Measurements from ENCODE around the gene HCLS1.
"Not testable (repeated sequence)": the region's sequence is repeated elsewhere in the genome, so short reads cannot be mapped to it uniquely, and the experiment has no call there.

Gene HCLS1, protein sequence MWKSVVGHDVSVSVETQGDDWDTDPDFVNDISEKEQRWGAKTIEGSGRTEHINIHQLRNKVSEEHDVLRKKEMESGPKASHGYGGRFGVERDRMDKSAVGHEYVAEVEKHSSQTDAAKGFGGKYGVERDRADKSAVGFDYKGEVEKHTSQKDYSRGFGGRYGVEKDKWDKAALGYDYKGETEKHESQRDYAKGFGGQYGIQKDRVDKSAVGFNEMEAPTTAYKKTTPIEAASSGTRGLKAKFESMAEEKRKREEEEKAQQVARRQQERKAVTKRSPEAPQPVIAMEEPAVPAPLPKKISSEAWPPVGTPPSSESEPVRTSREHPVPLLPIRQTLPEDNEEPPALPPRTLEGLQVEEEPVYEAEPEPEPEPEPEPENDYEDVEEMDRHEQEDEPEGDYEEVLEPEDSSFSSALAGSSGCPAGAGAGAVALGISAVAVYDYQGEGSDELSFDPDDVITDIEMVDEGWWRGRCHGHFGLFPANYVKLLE

DNA sequence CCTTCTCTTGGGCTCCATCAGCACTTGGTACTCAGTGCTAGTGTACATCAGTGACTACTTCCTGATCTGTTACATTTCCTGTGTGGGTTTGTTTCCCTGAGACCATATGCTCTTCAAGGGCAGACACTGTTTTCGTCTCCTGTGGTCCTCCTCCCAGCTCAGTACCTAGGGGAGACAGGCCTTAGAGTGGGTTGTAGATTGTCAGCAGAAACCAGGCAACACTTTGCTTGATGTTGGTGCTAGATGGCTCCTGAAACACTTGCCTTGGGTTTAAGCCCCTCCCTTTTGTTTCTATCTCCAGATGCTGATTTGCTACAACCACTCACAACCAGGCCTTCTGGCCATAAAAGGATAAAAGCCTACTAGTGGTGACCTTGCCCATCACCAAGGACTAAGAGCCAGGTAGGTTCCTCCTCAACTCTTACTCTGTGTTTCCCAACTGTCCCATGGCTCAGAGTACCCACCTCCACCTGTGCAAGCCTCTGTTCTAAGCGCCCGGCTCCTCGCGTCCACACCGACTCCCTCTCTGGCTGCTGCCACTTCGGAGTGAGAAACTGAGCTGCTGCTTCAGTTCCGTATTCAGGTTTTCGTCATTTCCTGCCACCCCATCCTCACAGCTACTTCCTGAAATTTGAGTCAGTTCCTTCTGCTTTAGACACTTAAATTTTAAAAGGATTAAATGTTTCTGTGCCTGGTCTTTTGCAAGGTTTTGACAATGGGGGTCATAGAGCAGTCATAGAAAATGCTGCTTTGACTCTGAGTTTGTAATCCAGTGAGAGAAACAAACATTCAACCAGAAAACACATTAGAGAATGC lies at the start of gene HCLS1:
TSS of gene HCLS1 (minus strand) at position 548 of the 816 bp plus-strand sequence. CDS start 2,556 bp downstream, outside the sequence.
- DNase-seq (ENCODE audit: low read depth, low spot score), result no peak
- H3K27ac ChIP-seq, result peak within 1 kb of the TSS; percentile 71

DNA sequence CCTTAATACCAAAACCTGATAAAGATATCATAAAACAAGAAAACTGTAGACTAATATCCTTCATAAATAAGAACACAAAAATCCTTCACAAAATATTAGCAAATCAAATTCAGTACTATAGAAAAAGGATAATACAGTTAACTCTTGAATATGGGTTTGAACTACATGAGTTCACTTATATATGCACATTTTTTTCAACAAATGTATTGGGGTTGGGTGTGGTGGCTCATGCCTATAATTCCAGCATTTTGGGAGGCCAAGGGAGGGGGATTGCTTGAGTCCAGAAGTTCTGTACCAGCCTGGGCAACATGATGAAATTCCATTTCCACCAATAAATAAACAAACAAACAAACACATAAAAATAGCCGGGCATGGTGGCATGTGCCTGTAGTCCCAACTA lies 49.6 kb upstream of the HCLS1 start:
- no peak overlapping the region for H3K27ac ChIP-seq
- DNase-seq (ENCODE audit: low read depth, low spot score), result no peak

GRCh38 chr3:121707531-121708273 lies 47.0 kb upstream of the HCLS1 start:
- no peak overlapping the region for H3K27ac ChIP-seq
- DNase-seq (ENCODE audit: low read depth, low spot score), result peak; percentile 8

GRCh38 chr3:121705541-121705940 lies 44.8 kb upstream of the HCLS1 start:
- no peak overlapping the region for H3K27ac ChIP-seq
- no peak for DNase-seq (ENCODE audit: low read depth, low spot score)

GRCh38 chr3:121703973-121704372 lies 43.3 kb upstream of the HCLS1 start:
- no peak overlapping the region for H3K27ac ChIP-seq
- DNase-seq (ENCODE audit: low read depth, low spot score), result no peak

- no peak overlapping the region for H3K27ac ChIP-seq
- no peak for DNase-seq (ENCODE audit: low read depth, low spot score)
Measured at GRCh38 chr3:121698901-121699300, 38.2 kb upstream of the HCLS1 start.

DNA sequence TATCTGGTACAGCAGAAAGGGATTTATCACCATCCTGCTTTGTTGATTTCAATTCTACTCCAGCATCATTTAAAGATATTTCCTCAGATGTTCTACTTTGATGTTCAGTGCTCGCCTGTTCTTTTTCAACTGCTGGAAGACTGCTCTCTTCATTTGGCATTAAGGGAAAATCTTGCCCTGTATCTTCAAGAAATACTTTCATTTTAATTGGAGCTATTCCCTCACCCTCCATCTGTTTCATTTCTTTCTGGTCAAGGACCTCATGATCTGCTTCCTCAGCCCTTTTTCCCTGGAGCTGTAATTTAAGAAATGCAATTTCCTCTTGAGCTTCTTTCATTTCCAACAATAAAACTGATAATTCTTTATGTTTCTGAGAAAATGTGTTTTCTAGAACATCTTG lies 37.8 kb upstream of the HCLS1 start:
- H3K27ac ChIP-seq, result no peak overlapping the region
- DNase-seq (ENCODE audit: low read depth, low spot score), result no peak

DNA sequence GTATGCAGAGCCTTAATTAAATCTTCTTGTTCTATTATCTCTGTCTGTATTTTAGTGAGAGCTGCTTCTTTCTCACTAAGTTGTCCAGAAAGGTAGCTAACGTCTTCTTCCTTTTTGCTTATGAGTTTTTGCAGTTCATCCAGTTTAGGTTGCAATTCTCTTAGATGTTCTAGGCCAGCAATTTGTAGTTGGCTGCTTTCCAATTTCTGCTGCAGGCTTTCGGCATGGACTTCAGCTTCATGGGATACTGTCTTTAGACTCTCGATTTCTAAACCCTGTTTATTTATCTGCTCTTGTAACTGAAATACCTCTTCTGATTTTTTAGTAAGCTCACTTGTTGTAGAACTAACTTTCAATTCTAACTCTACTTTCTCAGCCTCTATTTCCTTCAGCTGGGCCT lies 35.5 kb upstream of the HCLS1 start:
- no peak overlapping the region for H3K27ac ChIP-seq

DNA sequence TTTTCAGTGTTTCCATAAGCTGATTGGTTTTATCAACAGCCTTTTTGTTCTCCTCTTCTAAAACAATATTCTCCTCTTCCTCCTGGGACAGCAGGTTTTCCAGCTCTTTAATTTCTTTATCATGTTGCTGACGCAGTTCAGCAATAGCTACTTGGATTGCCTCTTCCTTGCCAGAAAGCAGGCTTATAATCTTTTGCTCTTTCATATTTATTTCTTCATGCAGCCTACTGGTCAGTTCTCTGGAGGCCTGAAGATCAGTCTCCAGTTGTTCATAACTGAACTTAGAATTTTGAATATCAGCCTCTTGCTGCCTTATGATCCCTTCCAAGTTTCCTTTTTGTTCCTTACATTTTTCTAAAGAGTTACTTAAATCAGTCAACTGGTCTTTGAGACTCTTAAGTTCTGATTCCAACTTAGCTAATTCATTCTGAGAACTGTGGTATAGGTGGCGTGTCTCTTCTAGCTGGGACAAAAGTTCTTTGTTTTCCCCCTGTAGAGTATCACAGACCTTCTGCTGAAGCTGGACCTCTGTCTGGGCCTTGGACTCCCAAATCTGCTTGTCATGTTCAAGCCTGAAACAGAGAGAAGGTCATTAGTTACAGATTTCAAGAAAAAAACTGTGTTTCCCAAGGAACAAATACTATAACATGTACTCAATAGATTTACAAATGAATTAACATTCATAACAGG lies 31.5 kb upstream of the HCLS1 start:
- H3K27ac ChIP-seq, result no peak overlapping the region

More for the DNA sequence above, 35.5 kb upstream of the HCLS1 start:
- DNase-seq (ENCODE audit: low read depth, low spot score), result no peak

GRCh38 chr3:121690777-121691405 lies 30.2 kb upstream of the HCLS1 start:
- no peak overlapping the region for H3K27ac ChIP-seq
- DNase-seq (ENCODE audit: low read depth, low spot score), result no peak

More for the DNA sequence above, 31.5 kb upstream of the HCLS1 start:
- no peak for DNase-seq (ENCODE audit: low read depth, low spot score)

- H3K27ac ChIP-seq; DNase-seq (ENCODE audit: low read depth, low spot score): not testable (repeated sequence)
Measured at GRCh38 chr3:121688747-121689146, 28.0 kb upstream of the HCLS1 start.

DNA sequence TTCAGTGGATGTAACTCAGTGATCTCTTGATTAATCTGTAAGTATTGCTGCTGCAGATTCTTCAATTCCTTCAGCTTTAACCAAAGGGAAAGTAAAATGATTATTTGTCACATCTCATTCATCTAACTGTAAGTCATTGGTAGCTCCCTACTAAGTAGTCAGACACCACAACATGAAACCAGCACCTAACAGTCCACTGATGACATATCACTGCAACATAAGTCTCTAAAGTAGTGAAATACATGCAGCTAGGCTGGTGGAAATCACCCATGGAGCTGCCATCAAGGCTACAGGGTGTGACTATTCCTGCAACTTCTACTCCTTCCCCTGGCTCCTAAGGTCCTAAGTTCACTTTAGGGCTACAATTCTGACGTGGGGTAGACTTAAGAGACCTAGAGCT lies 21.1 kb upstream of the HCLS1 start:
- no peak for DNase-seq (ENCODE audit: low read depth, low spot score)
- no peak overlapping the region for H3K27ac ChIP-seq

- no peak overlapping the region for H3K27ac ChIP-seq
- no peak for DNase-seq (ENCODE audit: low read depth, low spot score)
Measured at GRCh38 chr3:121677141-121677540, 16.4 kb upstream of the HCLS1 start.

DNA sequence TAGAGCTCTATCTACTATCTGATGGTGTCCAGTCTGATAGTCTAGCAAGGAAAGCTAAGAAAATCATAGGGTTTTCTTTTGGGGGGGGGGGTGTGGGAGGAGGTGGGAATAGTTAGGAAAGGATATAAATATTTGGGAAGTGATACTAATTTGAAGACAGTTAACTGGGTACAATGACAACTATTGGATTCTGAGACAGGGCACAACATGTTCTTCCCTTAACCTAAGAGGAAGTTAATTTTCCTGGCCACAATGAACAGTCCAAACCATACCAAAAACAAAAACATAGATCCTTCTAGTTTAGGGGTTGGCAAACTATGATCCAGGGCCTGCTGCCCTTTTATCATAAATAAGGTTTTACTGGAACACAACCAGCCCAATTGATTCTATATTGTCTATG lies 10.0 kb upstream of the HCLS1 start:
- H3K27ac ChIP-seq, result no peak overlapping the region
- no peak for DNase-seq (ENCODE audit: low read depth, low spot score)

- DNase-seq (ENCODE audit: low read depth, low spot score), result no peak
- H3K27ac ChIP-seq, result no peak overlapping the region
Measured at GRCh38 chr3:121667333-121667732, 6.6 kb upstream of the HCLS1 start.

DNA sequence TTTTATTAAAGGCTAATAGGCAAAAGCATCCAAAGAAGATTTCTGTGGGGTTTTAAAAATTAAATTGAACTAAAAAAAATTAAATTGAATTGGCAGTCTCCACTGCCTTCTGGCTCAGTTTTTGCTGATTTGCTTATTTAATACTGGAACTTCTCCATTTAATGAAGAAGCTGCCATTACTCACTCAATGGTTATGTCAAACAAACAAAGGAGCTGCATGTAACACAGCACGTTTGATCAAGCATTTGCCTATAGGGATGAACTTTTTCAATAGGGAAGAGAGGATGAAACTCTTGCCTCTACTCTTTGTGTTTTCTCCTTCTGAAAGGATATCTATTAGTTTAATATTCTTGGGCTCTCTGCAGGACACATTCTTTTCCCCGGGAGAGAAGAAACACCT lies 4.8 kb upstream of the HCLS1 start:
- DNase-seq (ENCODE audit: low read depth, low spot score), result no peak
- no peak overlapping the region for H3K27ac ChIP-seq

DNA sequence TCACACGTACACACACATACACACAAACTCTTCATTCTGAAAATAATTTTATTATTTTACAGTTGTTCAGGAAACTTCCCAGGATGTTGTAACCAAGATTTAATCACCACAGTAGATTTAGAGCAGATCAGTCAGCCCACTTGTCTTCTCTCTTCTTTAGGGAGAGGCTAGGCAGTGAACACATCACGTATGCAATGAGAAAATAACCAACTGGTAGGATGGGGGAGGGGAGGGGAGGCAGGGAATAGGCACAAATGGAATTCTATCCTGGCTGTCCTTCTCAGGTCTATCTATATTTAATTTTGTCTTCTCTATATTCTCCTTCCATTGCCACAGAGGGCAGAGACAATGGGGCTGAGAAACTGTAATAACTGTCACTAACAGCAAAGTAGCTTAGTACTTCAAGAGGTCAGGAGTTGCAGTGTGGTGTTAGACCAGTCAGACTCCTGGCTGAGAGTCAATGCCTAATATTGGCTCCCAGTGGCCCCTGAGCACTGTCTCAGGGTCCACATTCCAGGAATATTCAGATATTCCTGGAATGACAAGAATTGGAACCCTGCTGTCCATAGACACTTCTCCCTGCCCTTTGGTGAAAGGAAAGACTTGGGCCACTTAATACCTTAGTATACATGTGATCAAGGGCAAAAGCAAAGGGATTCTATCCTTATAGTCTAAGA lies 2.6 kb upstream of the HCLS1 start:
- no peak for DNase-seq (ENCODE audit: low read depth, low spot score)
- no peak overlapping the region for H3K27ac ChIP-seq

GRCh38 chr3:121662742-121663141 lies 2.0 kb upstream of the HCLS1 start:
- DNase-seq (ENCODE audit: low read depth, low spot score), result no peak

DNA sequence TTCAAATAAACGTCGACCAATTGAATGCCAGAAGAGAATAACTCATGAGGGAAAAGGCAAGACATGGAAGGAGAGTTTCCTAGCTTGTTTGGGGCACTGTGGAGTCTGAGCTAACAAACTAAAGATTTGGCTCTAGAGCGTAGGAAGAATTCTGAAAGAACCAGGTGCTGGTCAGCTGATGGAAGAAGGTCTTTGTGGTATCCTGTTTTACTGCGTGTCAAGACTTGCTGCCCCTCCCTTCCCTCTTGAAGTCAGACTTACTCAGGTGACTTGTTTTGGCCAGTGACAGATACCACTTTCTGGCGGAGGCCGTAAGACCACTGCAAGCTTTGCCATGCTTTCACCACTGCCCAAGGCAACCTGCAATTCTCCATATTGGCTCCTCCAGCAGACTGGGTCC lies 673 bp upstream of the HCLS1 start:
- H3K27ac ChIP-seq, result peak overlapping the region; percentile 71
- peak; percentile 65 for DNase-seq (ENCODE audit: low read depth, low spot score)

More at GRCh38 chr3:121662742-121663141, 2.0 kb upstream of the HCLS1 start:
- H3K27ac ChIP-seq, result no peak overlapping the region

All from epithelial cell of prostate (primary cell).